GM19035 (cell line): ENCODE measurements around the gene KCNG2.

Experiments
- ATAC-seq: cut with Tn5 transposase; IDR thresholded peaks from one replicate; pipeline ENCODE4 v1.9.1; 2021; ENCODE audit not compliant: unreplicated experiment

KCNG2 gene

DNA sequence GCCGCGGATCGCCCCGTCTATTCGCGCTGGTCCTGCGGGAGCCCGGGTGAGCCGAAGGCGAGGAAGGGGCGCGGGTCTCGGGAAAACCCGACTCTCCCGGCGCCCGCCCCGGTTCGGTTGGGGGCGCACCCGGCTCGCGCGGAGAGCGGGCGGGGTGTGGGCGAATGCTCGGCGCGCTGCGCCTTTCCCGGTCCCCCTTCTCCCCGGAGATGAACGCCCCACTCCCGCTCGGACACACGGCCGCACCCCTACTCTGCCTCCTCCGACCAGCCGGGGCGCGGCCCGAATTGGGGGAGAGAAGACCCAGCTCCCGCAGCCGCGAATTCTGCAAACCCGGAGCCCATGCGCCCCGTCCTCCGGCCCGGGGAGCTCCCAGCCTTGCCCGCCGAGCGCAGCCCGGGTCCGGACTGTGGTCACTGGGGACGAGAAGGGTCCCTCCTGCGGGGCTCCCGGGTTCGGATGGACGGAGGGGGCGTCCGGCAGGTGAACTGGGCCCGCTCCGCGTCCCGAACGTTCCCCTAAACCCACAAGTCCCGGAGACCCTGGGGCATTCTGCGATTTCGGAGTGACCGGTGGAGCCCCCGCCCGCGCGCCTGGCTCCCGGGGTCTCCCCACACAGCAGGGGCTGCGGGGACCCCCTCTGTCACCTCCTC, 734 bp downstream of the KCNG2 start:
- no peak for ATAC-seq

DNA sequence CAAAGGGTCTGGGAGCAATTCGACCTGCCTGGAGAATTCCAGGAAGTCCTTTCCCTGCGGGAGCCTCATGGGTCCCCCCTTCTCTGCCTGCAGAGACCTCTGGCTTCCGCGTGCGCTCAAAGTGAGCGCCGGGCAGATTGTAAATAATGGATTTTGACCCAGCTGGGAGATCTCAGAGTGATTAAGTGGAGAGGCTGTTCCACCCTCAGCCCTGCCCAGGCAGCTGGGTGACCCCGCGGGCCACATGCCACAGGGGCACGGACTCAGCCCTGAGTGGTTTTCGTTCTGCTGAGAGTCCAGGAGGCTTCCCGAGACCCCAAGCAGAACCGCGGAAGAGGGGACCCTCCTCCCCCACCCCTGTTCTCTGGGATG, 1.2 kb downstream of the KCNG2 start:
- ATAC-seq = no peak

GRCh38 chr18:79799619-79800370, 2.1 kb downstream of the KCNG2 start:
- no peak for ATAC-seq

DNA sequence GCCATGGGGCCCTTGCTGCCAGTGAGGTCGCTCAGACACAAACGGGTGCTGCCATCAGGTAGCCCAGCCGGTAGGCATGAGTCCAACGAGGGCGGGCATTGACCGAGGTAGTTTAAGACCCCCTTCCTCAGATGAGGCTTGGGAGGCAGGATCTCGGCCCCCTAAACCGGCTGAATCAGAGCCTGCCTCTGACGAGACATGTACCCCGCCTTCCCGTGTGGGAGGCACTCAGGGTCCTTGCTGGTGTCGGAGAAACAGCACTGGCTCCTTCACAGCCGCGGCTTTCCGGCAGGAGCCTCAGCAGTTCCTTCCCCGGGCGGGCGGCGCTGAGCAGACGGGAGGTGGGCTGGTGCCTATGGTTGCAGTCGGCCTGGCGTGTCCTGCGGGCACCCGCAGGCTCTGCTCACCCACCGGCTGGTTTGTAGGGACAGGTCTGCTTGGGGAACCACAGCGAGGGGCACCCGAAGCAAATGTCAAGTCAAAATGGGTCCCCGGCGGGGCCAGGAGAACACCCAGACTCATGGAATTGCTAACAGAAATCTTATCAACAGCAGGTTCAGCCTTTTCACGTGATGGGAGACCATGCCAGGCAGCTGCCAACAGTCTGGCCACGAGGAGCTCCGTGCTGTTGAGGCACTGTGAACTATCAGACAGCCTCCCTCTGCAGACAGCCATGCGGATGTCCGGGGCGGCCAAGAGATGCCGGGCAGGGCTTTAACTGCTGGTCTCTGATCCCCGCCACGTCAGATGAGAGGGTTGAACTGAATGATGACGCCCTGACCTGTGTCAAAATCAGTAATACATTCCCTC, 2.8 kb downstream of the KCNG2 start:
- no peak for ATAC-seq

GRCh38 chr18:79801217-79801616, 3.5 kb downstream of the KCNG2 start:
- ATAC-seq = no peak

- ATAC-seq = no peak
These were observed 3.9 kb downstream of the KCNG2 start for GRCh38 chr18:79801641-79802040.

DNA sequence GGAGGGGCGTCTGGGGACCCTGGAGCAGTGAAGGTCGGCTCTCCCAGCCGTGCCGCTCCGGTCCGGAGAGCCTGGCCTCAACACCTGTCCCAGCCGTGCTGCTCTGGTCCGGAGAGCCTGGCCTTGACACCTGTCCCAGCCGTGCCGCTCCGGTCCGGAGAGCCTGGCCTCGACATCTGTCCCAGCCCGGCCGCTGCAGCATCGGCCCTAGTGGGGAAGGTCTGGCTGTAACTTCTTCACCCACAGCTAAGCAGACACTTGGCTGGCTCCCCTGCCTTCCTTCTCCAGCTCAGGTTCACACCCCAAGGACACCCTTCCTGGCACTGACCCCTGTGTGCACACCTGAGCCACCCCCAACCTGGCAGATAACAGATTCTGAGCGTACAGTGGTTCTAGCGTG, 4.6 kb downstream of the KCNG2 start:
- ATAC-seq = no peak

DNA sequence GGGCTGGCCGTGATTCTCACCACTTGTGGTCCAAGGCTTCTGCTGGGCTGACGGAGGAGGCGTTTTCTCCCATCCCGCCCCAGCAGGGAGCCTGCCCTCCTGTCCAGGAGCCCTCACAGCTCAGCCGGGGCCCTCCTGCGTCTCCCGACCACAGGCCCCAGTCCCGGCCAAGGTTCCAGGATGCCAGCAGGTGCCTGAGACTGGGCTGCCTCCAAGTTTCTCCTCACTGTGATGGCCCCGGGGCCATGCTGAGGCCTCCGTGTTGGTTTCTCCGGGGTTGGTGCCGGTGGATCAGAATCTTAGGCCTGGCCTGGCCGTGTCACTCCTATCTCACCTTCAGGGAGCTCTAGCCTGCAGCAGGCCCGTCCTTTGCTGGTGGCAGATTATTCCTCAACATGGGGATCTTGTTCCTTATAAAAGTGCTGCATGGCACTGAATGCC, 5.9 kb downstream of the KCNG2 start:
- ATAC-seq = no peak

DNA sequence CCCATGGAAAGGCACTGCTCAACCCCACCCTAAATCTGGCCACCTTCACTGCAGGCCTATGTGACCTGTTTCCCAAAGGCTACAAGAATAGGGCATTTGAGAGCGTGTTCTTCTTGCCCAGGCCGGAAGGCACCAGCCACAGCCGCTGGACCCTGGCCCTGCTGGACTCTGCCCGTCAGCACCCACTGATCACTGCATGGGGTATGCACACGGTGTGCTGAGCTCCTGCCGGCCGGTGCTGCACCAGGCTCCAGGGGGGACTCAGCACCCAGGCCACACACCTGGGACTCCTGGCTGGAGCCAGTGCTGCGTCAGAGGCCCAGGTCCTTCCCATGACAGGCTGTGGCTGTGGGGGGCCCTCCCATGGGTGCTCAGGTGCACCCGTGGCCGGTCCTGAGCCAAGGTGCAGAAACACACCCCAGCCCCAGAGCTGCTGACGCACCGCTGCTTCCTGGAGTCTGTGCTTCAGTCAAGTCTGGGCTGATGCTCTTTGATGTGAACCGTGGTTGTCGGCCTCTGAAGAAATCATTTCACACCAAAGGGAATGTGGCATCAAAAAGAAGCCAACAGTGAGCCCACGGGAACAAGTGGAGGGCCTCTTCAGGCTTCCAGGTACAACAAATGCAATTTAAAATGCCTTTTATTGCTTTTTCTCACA, 6.5 kb downstream of the KCNG2 start:
- ATAC-seq = no peak

DNA sequence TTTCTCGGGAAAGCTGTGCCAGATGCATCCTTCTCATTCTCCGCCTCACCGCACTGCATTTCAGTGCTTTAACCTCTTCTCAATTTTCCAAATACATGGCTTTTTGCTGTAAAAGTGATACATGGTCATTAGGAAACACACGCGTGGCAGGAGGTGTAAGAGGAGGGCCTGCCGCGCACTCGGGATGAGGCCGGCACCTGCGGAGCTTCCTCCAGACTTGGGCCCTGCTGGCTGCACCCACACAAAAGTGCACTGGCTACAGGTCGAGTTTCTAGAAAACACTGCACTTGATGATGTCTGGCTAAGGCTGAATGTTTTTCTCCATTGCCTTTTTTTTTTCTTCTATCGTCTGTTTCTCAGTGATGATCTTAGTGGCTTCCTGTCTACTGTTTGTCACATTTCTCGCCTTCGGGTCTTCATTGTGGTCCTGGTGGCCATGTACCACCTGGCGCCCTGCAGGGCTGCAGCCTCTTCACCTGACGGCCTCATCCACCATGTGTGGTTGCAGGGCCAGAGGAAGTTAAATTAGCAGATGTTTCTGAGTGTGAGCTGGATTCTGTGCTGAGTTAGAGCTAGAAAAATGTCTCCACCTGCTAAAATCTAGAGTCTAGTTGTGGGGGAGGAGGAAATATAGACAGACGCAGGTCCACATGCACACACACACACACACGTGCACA, 7.6 kb downstream of the KCNG2 start:
- no peak for ATAC-seq

- ATAC-seq = no peak
These were observed 8.3 kb downstream of the KCNG2 start for GRCh38 chr18:79805926-79806487.

DNA sequence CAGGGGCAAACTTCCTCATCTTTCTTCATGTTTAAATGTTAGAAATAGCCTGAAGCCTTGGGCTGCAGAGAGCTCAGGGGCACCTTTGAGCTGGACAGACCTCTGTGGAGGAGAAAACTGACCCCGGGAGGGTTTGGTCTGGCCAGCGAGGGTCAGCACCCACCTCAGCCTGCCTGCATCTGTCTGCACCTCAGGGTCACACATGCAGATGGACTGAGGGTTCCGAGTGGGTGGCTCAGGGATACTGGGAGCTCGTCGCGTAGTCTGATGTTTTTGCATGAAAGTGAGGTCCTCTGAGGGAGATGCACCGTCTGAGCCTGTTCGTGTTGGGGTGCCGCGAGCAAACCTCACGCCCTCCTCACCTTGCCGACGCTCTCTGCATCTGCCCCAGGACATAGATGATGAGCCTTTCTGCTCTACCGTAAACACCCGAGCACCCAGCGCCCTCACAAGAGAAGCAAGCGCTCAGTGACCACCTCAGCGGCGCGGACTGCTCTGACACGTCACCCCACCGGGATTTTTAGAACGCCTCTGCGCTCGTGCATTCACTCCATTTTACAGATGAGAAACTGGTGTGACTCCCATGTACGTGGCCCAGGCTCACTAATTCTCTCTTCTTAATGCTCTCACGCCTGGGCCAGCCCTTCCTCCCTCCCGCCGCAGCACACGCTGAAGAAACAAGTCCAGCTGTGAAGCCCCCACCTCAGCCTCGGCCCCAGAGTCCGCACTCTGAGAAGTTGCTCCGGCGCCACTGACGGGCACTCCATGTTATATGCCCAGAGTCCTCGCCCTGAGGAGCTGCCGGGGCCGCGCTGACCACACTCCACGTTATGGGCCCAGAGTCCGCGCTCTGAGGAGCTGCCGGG, 9.5 kb downstream of the KCNG2 start:
- ATAC-seq = no peak

GRCh38 chr18:79809482-79810192, 11.9 kb downstream of the KCNG2 start:
- no peak for ATAC-seq

GRCh38 chr18:79812052-79812451, 14.3 kb downstream of the KCNG2 start:
- no peak for ATAC-seq

GRCh38 chr18:79814373-79814772, 16.6 kb downstream of the KCNG2 start:
- ATAC-seq = no peak

DNA sequence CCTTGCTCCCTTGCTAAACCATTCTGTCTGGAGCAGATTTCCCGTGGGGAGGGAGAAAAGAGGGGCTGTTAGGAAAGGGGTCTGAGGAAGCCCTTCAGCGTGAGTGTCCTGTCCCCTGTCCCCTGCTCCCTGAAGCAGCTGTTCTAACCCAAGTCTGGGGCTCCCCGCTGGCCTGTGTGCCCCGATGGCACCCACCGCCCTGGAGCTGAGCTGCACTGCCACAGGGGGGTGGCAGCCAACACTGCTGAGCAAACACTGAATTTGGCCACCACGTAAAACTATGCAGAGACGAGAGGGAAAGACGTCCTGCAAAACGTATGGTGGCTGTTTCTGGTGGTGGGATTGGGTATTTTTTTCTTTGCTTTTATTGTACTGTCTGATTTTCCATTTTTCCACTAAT, 17.9 kb downstream of the KCNG2 start:
- ATAC-seq = no peak

- no peak for ATAC-seq
These were observed 18.4 kb downstream of the KCNG2 start for GRCh38 chr18:79816092-79816491.

DNA sequence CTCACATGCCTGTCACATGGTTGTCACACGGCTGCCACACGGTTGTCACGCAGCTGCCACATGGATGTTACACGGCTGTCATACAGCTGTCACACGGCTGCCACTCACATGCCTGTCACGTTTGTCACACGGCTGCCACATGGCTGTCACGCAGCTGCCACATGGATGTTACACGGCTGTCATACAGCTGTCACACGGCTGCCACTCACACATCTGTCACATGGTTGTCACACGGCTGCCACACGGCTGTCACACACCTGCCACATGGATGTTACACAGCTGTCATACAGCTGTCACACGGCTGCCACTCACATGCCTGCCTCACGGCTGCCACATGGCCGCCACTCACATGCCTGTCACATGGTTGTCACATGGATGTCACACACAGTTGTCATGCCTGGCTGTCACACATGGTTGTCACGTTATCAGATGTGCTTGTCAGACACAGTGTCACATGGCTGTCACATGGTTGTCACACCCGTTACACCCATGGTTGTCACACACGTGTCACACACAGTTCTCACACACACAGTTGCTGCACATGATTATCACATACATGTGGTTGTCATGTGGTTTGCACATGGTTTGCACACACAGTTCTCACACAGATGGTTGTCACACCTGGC, 19.4 kb downstream of the KCNG2 start:
- no peak for ATAC-seq

DNA sequence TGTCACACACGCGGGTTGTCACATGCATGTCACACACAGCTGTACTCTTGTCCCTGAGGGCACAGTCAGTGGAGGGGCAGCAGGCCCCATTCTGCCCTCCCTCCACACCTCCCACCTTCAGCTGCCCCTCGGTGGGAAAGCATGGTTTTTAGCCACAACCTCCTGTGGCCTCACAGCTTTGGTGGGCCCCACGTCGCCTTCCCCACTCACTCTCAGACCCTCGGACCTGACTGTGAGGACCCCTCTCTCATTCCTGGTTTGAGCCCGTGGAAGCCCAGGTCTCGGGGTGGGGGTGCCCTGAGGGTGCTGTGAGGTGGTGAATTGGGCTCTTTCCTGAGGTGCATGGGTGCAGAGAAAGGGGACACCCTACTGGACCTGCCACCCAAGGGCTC, 19.9 kb downstream of the KCNG2 start:
- no peak for ATAC-seq
